Liver (tissue), 9 donors: ENCODE results near the gene EXOC7. TPM values are rescaled to one million over a fixed set of nuclear protein-coding genes. Genes with fewer than 3 reads are reported as not detected.

Experiments
- DNase-seq: peaks from one replicate; pipeline ENCODE4 v3.0.0-alpha.2; 2017; ENCODE audit warnings: low spot score
- H3K27ac ChIP-seq, 2 donors: one replicate each; pipeline ENCODE4 v1.7.0; 2013; ENCODE audit warnings: inconsistent platforms in 2 of 2, low read length in 2 of 2, control low read depth in 1 of 2, low read depth in 1 of 2, mild to moderate bottlenecking in 1 of 2
- H3K27me3 ChIP-seq, 4 donors: one replicate each; pipeline versions ENCODE4 v1.6.1 to v1.7.0; 2013; ENCODE audit warnings: low read length in 3 of 4, inconsistent platforms in 1 of 4, mild to moderate bottlenecking in 1 of 4, moderate library complexity in 1 of 4; ENCODE audit not compliant: control insufficient read depth in 4 of 4, insufficient read depth in 4 of 4
- H3K36me3 ChIP-seq, 4 donors: one replicate each; pipeline versions ENCODE4 v1.6.1 to v1.7.0; 2013; ENCODE audit warnings: low read length in 3 of 4, mild to moderate bottlenecking in 3 of 4, low read depth in 1 of 4, moderate library complexity in 1 of 4; ENCODE audit not compliant: control insufficient read depth in 4 of 4, insufficient read depth in 3 of 4
- H3K4me1 ChIP-seq, 4 donors: one replicate each; pipeline versions ENCODE4 v1.6.1 to v1.7.0; 2013; ENCODE audit warnings: low read length in 3 of 4, mild to moderate bottlenecking in 3 of 4, moderate library complexity in 1 of 4; ENCODE audit not compliant: control insufficient read depth in 4 of 4, insufficient read depth in 4 of 4
- H3K4me3 ChIP-seq, 3 donors: one replicate each; pipeline versions ENCODE4 v1.6.1 to v1.7.0; 2013; ENCODE audit warnings: low read length in 3 of 3, control low read depth in 1 of 3, low read depth in 1 of 3, mild to moderate bottlenecking in 1 of 3
- H3K9ac ChIP-seq, 2 donors: one replicate each; pipeline ENCODE4 v1.7.0; 2013; ENCODE audit warnings: low read length in 2 of 2, mild to moderate bottlenecking in 2 of 2, moderate library complexity in 2 of 2, control low read depth in 1 of 2, low read depth in 1 of 2
- H3K9me3 ChIP-seq, 4 donors: one replicate each; pipeline versions ENCODE4 v1.6.1 to v1.7.0; 2013; ENCODE audit warnings: low read length in 3 of 4; ENCODE audit not compliant: control insufficient read depth in 4 of 4
- CTCF ChIP-seq: fragments of 150-350 bp; IDR thresholded peaks from 2 replicates; pipeline ENCODE4 v1.5.1; 2017; ENCODE audit warnings: improper control_type of control experiment, low read depth, low read length; ENCODE audit not compliant: missing input control
- EGR1 ChIP-seq, 2 donors: IDR thresholded peaks; 2 replicates each; pipeline ENCODE4 v1.6.1; 2016 to 2018; ENCODE audit warnings: antibody characterized with exemption in 2 of 2, low read depth in 2 of 2
- FOXA1 ChIP-seq: IDR thresholded peaks from 2 replicates; pipeline ENCODE4 v1.6.1; 2016; ENCODE audit warnings: antibody characterized with exemption
- FOXA2 ChIP-seq: IDR thresholded peaks from 2 replicates; pipeline ENCODE4 v1.6.1; 2016; ENCODE audit warnings: antibody characterized with exemption
- GABPA ChIP-seq, 2 donors: IDR thresholded peaks in 1 of 2; conservative IDR thresholded peaks in 1 of 2; 2 replicates each; pipeline ENCODE4 v1.6.1; 2016; ENCODE audit warnings: antibody characterized with exemption in 2 of 2, mild to moderate bottlenecking in 1 of 2, moderate library complexity in 1 of 2
- HNF4A ChIP-seq, 2 donors: conservative IDR thresholded peaks; 2 replicates each; pipeline ENCODE4 v1.6.1; 2016; ENCODE audit warnings: antibody characterized with exemption in 2 of 2, mild to moderate bottlenecking in 2 of 2
- HNF4G ChIP-seq: IDR thresholded peaks from 2 replicates; pipeline ENCODE4 v1.6.1; 2016; ENCODE audit warnings: antibody characterized with exemption
- JUND ChIP-seq, 2 donors: IDR thresholded peaks; 2 replicates each; pipeline ENCODE4 v1.6.1; 2016; ENCODE audit warnings: antibody characterized with exemption in 2 of 2
- NR2F2 ChIP-seq: IDR thresholded peaks from 2 replicates; pipeline ENCODE4 v1.6.1; 2016; ENCODE audit warnings: antibody characterized with exemption
- RAD21 ChIP-seq, 2 donors: IDR thresholded peaks; 2 replicates each; pipeline ENCODE4 v1.6.1; 2016; ENCODE audit warnings: antibody characterized with exemption in 2 of 2, mild to moderate bottlenecking in 2 of 2
- RXRA ChIP-seq, 2 donors: IDR thresholded peaks; 2 replicates each; pipeline ENCODE4 v1.6.1; 2017 to 2018; ENCODE audit warnings: antibody characterized with exemption in 2 of 2, mild to moderate bottlenecking in 1 of 2
- SP1 ChIP-seq: IDR thresholded peaks from 2 replicates; pipeline ENCODE4 v1.6.1; 2018; ENCODE audit warnings: antibody characterized with exemption, mild to moderate bottlenecking
- TAF1 ChIP-seq: conservative IDR thresholded peaks from 2 replicates; pipeline ENCODE4 v1.6.1; 2016; ENCODE audit warnings: antibody characterized with exemption, mild to moderate bottlenecking
- YY1 ChIP-seq: IDR thresholded peaks from 2 replicates; pipeline ENCODE4 v1.6.1; 2016; ENCODE audit warnings: antibody characterized with exemption, mild to moderate bottlenecking
- ZBTB33 ChIP-seq: IDR thresholded peaks from 2 replicates; pipeline ENCODE4 v1.6.1; 2016; ENCODE audit warnings: antibody characterized with exemption
- WGBS: extraction: QIAGEN DNeasy Blood & Tissue Kit; methylation state at CpG from one replicate; pipeline ENCODE4 v1.1.7; 2013; 5-methylcytosine and 5-hydroxymethylcytosine counted together
- polyA plus RNA-seq, 2 donors: library from polyadenylated mRNA; stranded (reverse) in 1 of 2; unstranded in 1 of 2; fragments of 200-250 nt in 1 of 2; fragments of >200 nt in 1 of 2; fragmentation: Nextera tagmentation in 1 of 2; extraction: Ambion mirVana in 1 of 2; gene quantifications; one replicate each; pipeline versions ENCODE4 v1.2.1 to v1.2.3, GENCODE V29; 2013 to 2015
- total RNA-seq, 2 donors: library from RNA; depleted of rRNA; stranded (reverse); fragments of >200 nt; gene quantifications; one replicate each; pipeline ENCODE4 v1.2.3, GENCODE V29; 2014
- TF ChIP-seq, protein P1 (sequence below): IDR thresholded peaks from 2 replicates; pipeline ENCODE4 v1.6.1; 2016; ENCODE audit warnings: antibody characterized with exemption
- TF ChIP-seq, protein P2 (sequence below): IDR thresholded peaks from 2 replicates; pipeline ENCODE4 v1.6.1; 2016; ENCODE audit warnings: antibody characterized with exemption
- TF ChIP-seq, protein P3 (sequence below): IDR thresholded peaks from 2 replicates; pipeline ENCODE4 v1.6.1; 2016; ENCODE audit warnings: antibody characterized with exemption, mild to moderate bottlenecking
- donor health status: healthy.
- donor health status: healthy.
- donor health status: healthy.
- donor health status: healthy.
- donor health status: healthy.

Gene EXOC7
- total and polyA plus RNA-seq, 4 donors: 28.0 to 64.8 (median 38.2) TPM

- Histone ChIP-seq H3K36me3 (peaks cover 0 to 8% (median 3%) of the 10 kb centered on the region in 4 donors), H3K27me3 (peaks cover 0 to 20% (median 6%) of the 10 kb centered on the region in 4 donors), H3K9ac (peak within 1 kb of the TSS; percentile 64 to 99), H3K27ac (peak within 1 kb of the TSS; percentile 53 to 72), H3K4me3 (peak within 1 kb of the TSS; percentile 94 to 100 (median 94)), H3K9me3 (no peaks in the 10 kb centered on the region), H3K4me1 (peaks cover 14 to 57% (median 26%) of the 10 kb centered on the region in 4 donors)
- TF ChIP-seq RAD21 (IDR thresholded peaks at IDR 0.05) (no peak), RXRA (IDR thresholded peaks at IDR 0.05) (peak in 1 of 2 donors; percentile 6), CTCF (no peak), FOXA1 (no peak), SP1 (no peak), HNF4A (conservative IDR thresholded peaks at IDR 0.05) (no peak), HNF4G (no peak), NR2F2 (no peak), FOXA2 (no peak), ZBTB33 (no peak), EGR1 (IDR thresholded peaks at IDR 0.05; ENCODE audit: low read depth in 2 of 2) (no peak), GABPA (IDR thresholded peaks at IDR 0.05 in 1 of 2, conservative IDR thresholded peaks at IDR 0.05 in 1 of 2) (peak in 1 of 2 donors; percentile 74), TAF1 (no peak), JUND (IDR thresholded peaks at IDR 0.05) (no peak), YY1 (peak; percentile 97)
- TF ChIP-seq, protein P1, sequence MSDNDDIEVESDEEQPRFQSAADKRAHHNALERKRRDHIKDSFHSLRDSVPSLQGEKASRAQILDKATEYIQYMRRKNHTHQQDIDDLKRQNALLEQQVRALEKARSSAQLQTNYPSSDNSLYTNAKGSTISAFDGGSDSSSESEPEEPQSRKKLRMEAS: peak; percentile 80
- TF ChIP-seq, protein P2, sequence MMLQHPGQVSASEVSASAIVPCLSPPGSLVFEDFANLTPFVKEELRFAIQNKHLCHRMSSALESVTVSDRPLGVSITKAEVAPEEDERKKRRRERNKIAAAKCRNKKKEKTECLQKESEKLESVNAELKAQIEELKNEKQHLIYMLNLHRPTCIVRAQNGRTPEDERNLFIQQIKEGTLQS: no peak
- TF ChIP-seq, protein P3, sequence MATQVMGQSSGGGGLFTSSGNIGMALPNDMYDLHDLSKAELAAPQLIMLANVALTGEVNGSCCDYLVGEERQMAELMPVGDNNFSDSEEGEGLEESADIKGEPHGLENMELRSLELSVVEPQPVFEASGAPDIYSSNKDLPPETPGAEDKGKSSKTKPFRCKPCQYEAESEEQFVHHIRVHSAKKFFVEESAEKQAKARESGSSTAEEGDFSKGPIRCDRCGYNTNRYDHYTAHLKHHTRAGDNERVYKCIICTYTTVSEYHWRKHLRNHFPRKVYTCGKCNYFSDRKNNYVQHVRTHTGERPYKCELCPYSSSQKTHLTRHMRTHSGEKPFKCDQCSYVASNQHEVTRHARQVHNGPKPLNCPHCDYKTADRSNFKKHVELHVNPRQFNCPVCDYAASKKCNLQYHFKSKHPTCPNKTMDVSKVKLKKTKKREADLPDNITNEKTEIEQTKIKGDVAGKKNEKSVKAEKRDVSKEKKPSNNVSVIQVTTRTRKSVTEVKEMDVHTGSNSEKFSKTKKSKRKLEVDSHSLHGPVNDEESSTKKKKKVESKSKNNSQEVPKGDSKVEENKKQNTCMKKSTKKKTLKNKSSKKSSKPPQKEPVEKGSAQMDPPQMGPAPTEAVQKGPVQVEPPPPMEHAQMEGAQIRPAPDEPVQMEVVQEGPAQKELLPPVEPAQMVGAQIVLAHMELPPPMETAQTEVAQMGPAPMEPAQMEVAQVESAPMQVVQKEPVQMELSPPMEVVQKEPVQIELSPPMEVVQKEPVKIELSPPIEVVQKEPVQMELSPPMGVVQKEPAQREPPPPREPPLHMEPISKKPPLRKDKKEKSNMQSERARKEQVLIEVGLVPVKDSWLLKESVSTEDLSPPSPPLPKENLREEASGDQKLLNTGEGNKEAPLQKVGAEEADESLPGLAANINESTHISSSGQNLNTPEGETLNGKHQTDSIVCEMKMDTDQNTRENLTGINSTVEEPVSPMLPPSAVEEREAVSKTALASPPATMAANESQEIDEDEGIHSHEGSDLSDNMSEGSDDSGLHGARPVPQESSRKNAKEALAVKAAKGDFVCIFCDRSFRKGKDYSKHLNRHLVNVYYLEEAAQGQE: peak; percentile 76
- DNase-seq: peak; percentile 88
- under 1% methylated on average over 57 of the region's 57 CpGs for WGBS
These were observed 31.3 kb downstream of the EXOC7 start, which contains the start of gene SRP68 for GRCh38 chr17:76072148-76072858. SRP68 (minus strand) TSS chr17:76072517; CDS start chr17:76072491, 26 bp downstream.
